Fibroblast of peridontal ligament (primary cell): ENCODE measurements around the gene ZNF630.
"Not testable (repeated sequence)": the region's sequence is repeated elsewhere in the genome, so short reads cannot be mapped to it uniquely, and the experiment has no call there.

Experiments
- DNase-seq: peaks from one replicate; pipeline ENCODE4 v3.0.0-alpha.2; 2010; ENCODE audit errors: extremely low read depth

Gene ZNF630

GRCh38 chrX:48071064-48071985 is at the start of gene ZNF630:
Gene ZNF630 (minus strand): TSS chrX:48071640. CDS start chrX:48066886, 4,754 bp downstream.
- DNase-seq, result peak; percentile 21

- DNase-seq, result no peak
Observed at GRCh38 chrX:48107717-48108116, 36.3 kb upstream of the ZNF630 start.

GRCh38 chrX:48102874-48103374 is 31.5 kb upstream of the ZNF630 start:
- no peak for DNase-seq

- no peak for DNase-seq
Observed at GRCh38 chrX:48101443-48101842, 30.0 kb upstream of the ZNF630 start.

GRCh38 chrX:48092558-48092957 is 21.1 kb upstream of the ZNF630 start:
- DNase-seq, result not testable (repeated sequence)

- DNase-seq, result no peak
Observed at GRCh38 chrX:48090123-48090522, 18.7 kb upstream of the ZNF630 start.

GRCh38 chrX:48086082-48086481 is 14.6 kb upstream of the ZNF630 start:
- no peak for DNase-seq

GRCh38 chrX:48083706-48084105 is 12.3 kb upstream of the ZNF630 start:
- no peak for DNase-seq

GRCh38 chrX:48083212-48083611 is 11.8 kb upstream of the ZNF630 start:
- peak; percentile 54 for DNase-seq

GRCh38 chrX:48076343-48076742 is 4.9 kb upstream of the ZNF630 start:
- no peak for DNase-seq

- no peak for DNase-seq
Observed at GRCh38 chrX:48071986-48072605, 656 bp upstream of the ZNF630 start.

GRCh38 chrX:48068096-48068887 is 3.1 kb downstream of the ZNF630 start:
- DNase-seq, result no peak

- no peak for DNase-seq
Observed at GRCh38 chrX:48064261-48064660, 7.2 kb downstream of the ZNF630 start.

GRCh38 chrX:48059296-48059639 is 12.2 kb downstream of the ZNF630 start:
- no peak for DNase-seq

- no peak for DNase-seq
Observed at GRCh38 chrX:48058621-48059295, 12.7 kb downstream of the ZNF630 start.

GRCh38 chrX:48046846-48047245 is 24.6 kb downstream of the ZNF630 start:
- no peak for DNase-seq

GRCh38 chrX:48045410-48046311 is 25.8 kb downstream of the ZNF630 start:
- DNase-seq, result peak; percentile 77

- no peak for DNase-seq
Observed at GRCh38 chrX:48043056-48043455, 28.4 kb downstream of the ZNF630 start.

- DNase-seq, result no peak
Observed at GRCh38 chrX:48035891-48036290, 35.5 kb downstream of the ZNF630 start.

GRCh38 chrX:48030641-48031173 is 40.7 kb downstream of the ZNF630 start:
- not testable (repeated sequence) for DNase-seq
